Colonic mucosa (tissue), 4 donors: ENCODE measurements around the gene PHLDB2. TPM values are rescaled to one million over a fixed set of nuclear protein-coding genes. Genes with fewer than 3 reads are reported as not detected.

Experiments
- DNase-seq: peaks from one replicate; pipeline ENCODE4 v3.0.0-alpha.2; 2020
- H3K27ac ChIP-seq: fragments of 200-600 bp; one replicate; pipeline ENCODE4 v1.8.0; 2021
- H3K27me3 ChIP-seq: fragments of 200-600 bp; one replicate; pipeline ENCODE4 v1.8.0; 2021
- H3K36me3 ChIP-seq: fragments of 200-600 bp; one replicate; pipeline ENCODE4 v1.8.0; 2021
- H3K4me1 ChIP-seq: fragments of 200-600 bp; one replicate; pipeline ENCODE4 v1.8.0; 2021; ENCODE audit warnings: mild to moderate bottlenecking
- H3K4me3 ChIP-seq: fragments of 200-600 bp; one replicate; pipeline ENCODE4 v1.8.0; 2021
- H3K9ac ChIP-seq, 2 donors: one replicate each; pipeline ENCODE4 v1.7.0; 2013; ENCODE audit warnings: control low read depth in 2 of 2, low read depth in 2 of 2, low read length in 2 of 2
- H3K9me3 ChIP-seq: fragments of 200-600 bp; one replicate; pipeline ENCODE4 v1.8.0; 2021
- CTCF ChIP-seq: fragments of 200-600 bp; IDR thresholded peaks from one replicate; pipeline ENCODE4 v1.8.0; 2022; ENCODE audit warnings: antibody characterized with exemption, mild to moderate bottlenecking
- intact Hi-C: fragments of 100-400 bp; cut with DNase I; formaldehyde crosslinking; loops from one replicate; pipeline ENCODE4 v1.14.1; 2022
- total RNA-seq, 2 donors: library from RNA; stranded (reverse); fragmentation: NEBNext Ultra II Directional in 1 of 2; extraction: Animal tissue kit (Norgen Biotek cat#: 25700) in 1 of 2; gene quantifications; one replicate each; pipeline ENCODE4 v1.2.1, GENCODE V29; 2021
- donor health status: healthy.
- donor health status: DM: no; HTN: no; CAD: no.
- donor health status: DM: no; HTN: no; CAD: no.

Gene PHLDB2
- total RNA-seq, 2 donors from 2014 or later, result 3.1 to 33.4 TPM

GRCh38 chr3:111856501-111856900 lies 2.6 kb upstream of the PHLDB2 start:
- Histone ChIP-seq H3K4me1 (no peaks in the 10 kb centered on the region), H3K9ac (no peak overlapping the region), H3K4me3 (no peak overlapping the region), H3K9me3 (no peaks in the 10 kb centered on the region), H3K27me3 (no peaks in the 10 kb centered on the region), H3K36me3 (no peaks in the 10 kb centered on the region), H3K27ac (no peak overlapping the region)
- DNase-seq, result no peak
- no peak for TF ChIP-seq CTCF
- intact Hi-C loops, result no loop called here

GRCh38 chr3:111857474-111857873 lies 1.6 kb upstream of the PHLDB2 start:
- TF ChIP-seq CTCF, result no peak
- intact Hi-C loops, result no loop called here
- no peak for DNase-seq
- H3K4me3 ChIP-seq, result no peak overlapping the region
- H3K9ac ChIP-seq, result no peak overlapping the region
- no peaks in the 10 kb centered on the region for H3K36me3 ChIP-seq
- H3K27me3 ChIP-seq, result no peaks in the 10 kb centered on the region
- H3K4me1 ChIP-seq, result no peaks in the 10 kb centered on the region
- H3K9me3 ChIP-seq, result no peaks in the 10 kb centered on the region
- H3K27ac ChIP-seq, result no peak overlapping the region

- peak overlapping the region; percentile 50 for H3K4me3 ChIP-seq
- no peak for TF ChIP-seq CTCF
- no peaks in the 10 kb centered on the region for H3K9me3 ChIP-seq
- no peaks in the 10 kb centered on the region for H3K27me3 ChIP-seq
- H3K4me1 ChIP-seq, result no peaks in the 10 kb centered on the region
- H3K9ac ChIP-seq, result peak overlapping the region in 1 of 2 donors; percentile 67
- peak overlapping the region; percentile 83 for H3K27ac ChIP-seq
- intact Hi-C loops, result no loop called here
- DNase-seq, result no peak
- no peaks in the 10 kb centered on the region for H3K36me3 ChIP-seq
These were observed 423 bp upstream of the PHLDB2 start for GRCh38 chr3:111858642-111859041.

- H3K4me3 ChIP-seq, result peak overlapping the region; percentile 50
- intact Hi-C loops, result loop anchor here (10.0 kb wide), 2 partner anchors 115 to 145 kb away; partner anchors contain the start of gene ABHD10
- peak; percentile 27 for TF ChIP-seq CTCF
- peak overlapping the region; percentile 67 to 90 for H3K9ac ChIP-seq
- H3K27me3 ChIP-seq, result no peaks in the 10 kb centered on the region
- no peaks in the 10 kb centered on the region for H3K9me3 ChIP-seq
- peak overlapping the region; percentile 83 for H3K27ac ChIP-seq
- peak; percentile 66 for DNase-seq
- H3K4me1 ChIP-seq, result no peaks in the 10 kb centered on the region
- H3K36me3 ChIP-seq, result no peaks in the 10 kb centered on the region
These were observed 1.2 kb downstream of the PHLDB2 start for GRCh38 chr3:111859974-111860859.

GRCh38 chr3:111861391-111861790 lies 2.3 kb downstream of the PHLDB2 start:
- TF ChIP-seq CTCF, result no peak
- Histone ChIP-seq H3K4me3 (peak overlapping the region; percentile 9), H3K4me1 (no peaks in the 10 kb centered on the region), H3K36me3 (no peaks in the 10 kb centered on the region), H3K27ac (peak overlapping the region; percentile 83), H3K9ac (peak overlapping the region in 1 of 2 donors; percentile 67), H3K27me3 (no peaks in the 10 kb centered on the region), H3K9me3 (no peaks in the 10 kb centered on the region)
- intact Hi-C loops, result loop anchor here (10.0 kb wide), 2 partner anchors 113 to 147 kb away; partner anchors contain the start of gene ABHD10
- DNase-seq, result no peak
